Measurements from ENCODE around the gene OLFML2A.

Gene OLFML2A

GRCh38 chr9:124762633-124763032, 14.3 kb upstream of the OLFML2A start:
- no peaks in the 10 kb centered on the region for H3K9me3 ChIP-seq (ENCODE audit: control insufficient read depth, low read length)
- no peaks in the 10 kb centered on the region for H3K4me1 ChIP-seq (ENCODE audit: control insufficient read depth, insufficient read depth, low read length)
- H3K4me3 ChIP-seq (ENCODE audit: low read length) = no peak overlapping the region
- no peaks in the 10 kb centered on the region for H3K36me3 ChIP-seq (ENCODE audit: control insufficient read depth, insufficient read depth, low read length)
- H3K27me3 ChIP-seq (ENCODE audit: control insufficient read depth, insufficient read depth, low read length) = peaks cover 6% of the 10 kb centered on the region
- no peak overlapping the region for H3K9ac ChIP-seq (ENCODE audit: low read length)

- peaks cover 7% of the 10 kb centered on the region for H3K4me1 ChIP-seq (ENCODE audit: control insufficient read depth, insufficient read depth, low read length)
- peaks cover 22% of the 10 kb centered on the region for H3K27me3 ChIP-seq (ENCODE audit: control insufficient read depth, insufficient read depth, low read length)
- no peaks in the 10 kb centered on the region for H3K9me3 ChIP-seq (ENCODE audit: control insufficient read depth, low read length)
- no peak overlapping the region for H3K4me3 ChIP-seq (ENCODE audit: low read length)
- no peak overlapping the region for H3K9ac ChIP-seq (ENCODE audit: low read length)
- no peaks in the 10 kb centered on the region for H3K36me3 ChIP-seq (ENCODE audit: control insufficient read depth, insufficient read depth, low read length)
These were observed 12.0 kb upstream of the OLFML2A start for GRCh38 chr9:124764774-124765438.

DNA sequence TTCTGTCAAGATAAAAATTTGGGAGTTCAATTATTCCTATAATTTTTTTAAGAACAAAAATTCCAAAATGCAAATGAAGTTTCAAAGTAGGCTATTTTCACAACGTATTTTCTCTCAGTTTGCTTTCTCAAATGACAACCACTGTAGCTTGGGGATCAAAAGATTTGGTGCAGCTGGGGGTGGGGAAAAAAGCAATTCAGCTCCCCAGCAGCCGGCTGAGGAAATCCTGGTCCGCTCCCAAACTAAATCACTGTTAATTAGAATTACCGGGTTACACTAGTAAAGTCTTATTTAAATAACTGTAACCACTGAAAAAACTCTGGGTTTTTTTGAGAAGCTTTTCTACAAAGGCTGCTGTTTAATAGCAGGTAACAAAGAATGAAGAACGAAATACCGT, 11.5 kb upstream of the OLFML2A start:
- Histone ChIP-seq H3K9me3 (ENCODE audit: control insufficient read depth, low read length) (no peaks in the 10 kb centered on the region), H3K36me3 (ENCODE audit: control insufficient read depth, insufficient read depth, low read length) (no peaks in the 10 kb centered on the region), H3K4me3 (ENCODE audit: low read length) (no peak overlapping the region), H3K4me1 (ENCODE audit: control insufficient read depth, insufficient read depth, low read length) (peaks cover 7% of the 10 kb centered on the region), H3K27me3 (ENCODE audit: control insufficient read depth, insufficient read depth, low read length) (peaks cover 27% of the 10 kb centered on the region), H3K9ac (ENCODE audit: low read length) (no peak overlapping the region)

DNA sequence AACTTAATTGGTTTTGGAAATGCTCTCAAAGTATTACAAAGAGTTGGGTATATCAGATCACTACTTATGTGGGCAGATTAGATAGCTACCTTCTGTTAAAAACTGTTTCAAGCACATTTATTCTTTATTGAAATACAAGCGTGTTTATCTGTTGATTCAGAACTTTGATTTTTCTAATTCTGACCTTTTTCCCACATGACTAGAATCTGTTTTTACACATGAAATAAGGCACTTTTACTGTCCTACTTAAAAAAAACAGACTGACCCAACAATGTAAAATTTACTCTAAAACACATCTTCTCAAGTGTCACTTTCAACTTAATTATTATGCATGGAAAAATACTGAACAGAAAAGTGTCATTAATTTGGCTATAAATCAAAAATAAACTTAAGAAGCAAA, 10.6 kb upstream of the OLFML2A start:
- H3K27me3 ChIP-seq (ENCODE audit: control insufficient read depth, insufficient read depth, low read length) = peaks cover 27% of the 10 kb centered on the region
- H3K9me3 ChIP-seq (ENCODE audit: control insufficient read depth, low read length) = no peaks in the 10 kb centered on the region
- H3K4me1 ChIP-seq (ENCODE audit: control insufficient read depth, insufficient read depth, low read length) = peaks cover 7% of the 10 kb centered on the region
- no peak overlapping the region for H3K9ac ChIP-seq (ENCODE audit: low read length)
- no peaks in the 10 kb centered on the region for H3K36me3 ChIP-seq (ENCODE audit: control insufficient read depth, insufficient read depth, low read length)
- no peak overlapping the region for H3K4me3 ChIP-seq (ENCODE audit: low read length)

DNA sequence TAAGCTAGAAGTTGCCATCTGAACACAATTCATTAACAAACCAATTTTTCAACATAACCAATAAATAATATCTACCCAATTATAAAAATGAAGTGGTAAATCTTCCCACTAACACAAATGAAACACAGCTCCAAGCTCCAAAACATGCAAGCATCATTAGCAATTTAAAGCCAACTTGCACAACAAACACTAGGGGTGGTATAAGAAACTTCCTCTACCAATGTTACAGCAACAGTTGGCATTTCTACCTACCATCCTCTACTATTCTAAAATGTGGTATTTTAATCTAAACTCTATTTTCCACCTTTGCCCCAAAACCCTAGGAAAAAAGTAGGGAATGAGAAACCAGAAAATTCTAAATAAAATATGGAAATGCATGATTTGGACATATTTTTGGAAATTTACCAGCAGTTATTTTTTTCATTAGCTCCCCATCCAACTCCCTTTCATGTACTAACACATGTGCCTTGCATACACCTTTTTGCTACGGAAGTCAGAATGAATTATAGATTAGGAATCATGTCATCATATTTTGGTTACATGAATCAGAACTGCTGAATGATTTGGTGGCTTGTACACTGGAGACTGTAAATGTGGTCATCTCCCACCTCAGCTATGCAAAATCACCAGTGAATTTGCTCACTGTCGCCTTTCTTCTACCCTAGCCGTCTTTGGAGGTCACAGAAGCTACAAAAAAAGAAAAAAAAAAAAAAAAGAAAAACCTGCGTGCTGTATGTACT, 9.9 kb upstream of the OLFML2A start:
- peaks cover 27% of the 10 kb centered on the region for H3K27me3 ChIP-seq (ENCODE audit: control insufficient read depth, insufficient read depth, low read length)

GRCh38 chr9:124767821-124768220, 9.1 kb upstream of the OLFML2A start:
- no peaks in the 10 kb centered on the region for H3K36me3 ChIP-seq (ENCODE audit: control insufficient read depth, insufficient read depth, low read length)
- H3K27me3 ChIP-seq (ENCODE audit: control insufficient read depth, insufficient read depth, low read length) = peaks cover 27% of the 10 kb centered on the region
- H3K4me1 ChIP-seq (ENCODE audit: control insufficient read depth, insufficient read depth, low read length) = peaks cover 7% of the 10 kb centered on the region
- no peak overlapping the region for H3K9ac ChIP-seq (ENCODE audit: low read length)
- H3K9me3 ChIP-seq (ENCODE audit: control insufficient read depth, low read length) = no peaks in the 10 kb centered on the region
- H3K4me3 ChIP-seq (ENCODE audit: low read length) = no peak overlapping the region

More for the DNA sequence above, 9.9 kb upstream of the OLFML2A start:
- H3K4me1 ChIP-seq (ENCODE audit: control insufficient read depth, insufficient read depth, low read length) = peaks cover 7% of the 10 kb centered on the region
- H3K9me3 ChIP-seq (ENCODE audit: control insufficient read depth, low read length) = no peaks in the 10 kb centered on the region
- H3K4me3 ChIP-seq (ENCODE audit: low read length) = no peak overlapping the region
- H3K9ac ChIP-seq (ENCODE audit: low read length) = no peak overlapping the region
- H3K36me3 ChIP-seq (ENCODE audit: control insufficient read depth, insufficient read depth, low read length) = no peaks in the 10 kb centered on the region

DNA sequence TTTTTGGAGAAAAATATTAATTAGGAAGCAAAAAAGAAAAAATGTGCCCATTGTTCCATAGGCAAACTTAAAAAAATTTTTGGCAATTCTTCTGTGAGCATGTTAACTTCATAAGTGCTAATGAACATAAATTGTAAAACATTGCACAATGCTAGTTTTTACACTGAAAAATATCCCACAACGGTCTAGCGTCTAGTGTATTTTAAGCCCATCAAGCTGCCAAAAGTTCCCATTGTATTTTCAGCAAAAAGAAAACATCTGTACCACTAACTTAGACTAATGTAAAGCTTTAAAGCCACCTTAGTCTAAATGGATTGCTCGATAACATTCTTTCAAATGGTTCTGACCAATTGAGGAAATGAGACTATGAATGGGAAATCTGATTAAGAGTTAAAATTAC, 8.6 kb upstream of the OLFML2A start:
- H3K4me1 ChIP-seq (ENCODE audit: control insufficient read depth, insufficient read depth, low read length) = peaks cover 7% of the 10 kb centered on the region
- no peak overlapping the region for H3K4me3 ChIP-seq (ENCODE audit: low read length)
- no peak overlapping the region for H3K9ac ChIP-seq (ENCODE audit: low read length)
- peaks cover 27% of the 10 kb centered on the region for H3K27me3 ChIP-seq (ENCODE audit: control insufficient read depth, insufficient read depth, low read length)
- no peaks in the 10 kb centered on the region for H3K36me3 ChIP-seq (ENCODE audit: control insufficient read depth, insufficient read depth, low read length)
- H3K9me3 ChIP-seq (ENCODE audit: control insufficient read depth, low read length) = no peaks in the 10 kb centered on the region

GRCh38 chr9:124768750-124769548, 8.0 kb upstream of the OLFML2A start:
- Histone ChIP-seq H3K4me3 (ENCODE audit: low read length) (peak overlapping the region; percentile 9), H3K9me3 (ENCODE audit: control insufficient read depth, low read length) (no peaks in the 10 kb centered on the region), H3K36me3 (ENCODE audit: control insufficient read depth, insufficient read depth, low read length) (no peaks in the 10 kb centered on the region), H3K9ac (ENCODE audit: low read length) (no peak overlapping the region), H3K27me3 (ENCODE audit: control insufficient read depth, insufficient read depth, low read length) (peaks cover 27% of the 10 kb centered on the region), H3K4me1 (ENCODE audit: control insufficient read depth, insufficient read depth, low read length) (peaks cover 7% of the 10 kb centered on the region)

DNA sequence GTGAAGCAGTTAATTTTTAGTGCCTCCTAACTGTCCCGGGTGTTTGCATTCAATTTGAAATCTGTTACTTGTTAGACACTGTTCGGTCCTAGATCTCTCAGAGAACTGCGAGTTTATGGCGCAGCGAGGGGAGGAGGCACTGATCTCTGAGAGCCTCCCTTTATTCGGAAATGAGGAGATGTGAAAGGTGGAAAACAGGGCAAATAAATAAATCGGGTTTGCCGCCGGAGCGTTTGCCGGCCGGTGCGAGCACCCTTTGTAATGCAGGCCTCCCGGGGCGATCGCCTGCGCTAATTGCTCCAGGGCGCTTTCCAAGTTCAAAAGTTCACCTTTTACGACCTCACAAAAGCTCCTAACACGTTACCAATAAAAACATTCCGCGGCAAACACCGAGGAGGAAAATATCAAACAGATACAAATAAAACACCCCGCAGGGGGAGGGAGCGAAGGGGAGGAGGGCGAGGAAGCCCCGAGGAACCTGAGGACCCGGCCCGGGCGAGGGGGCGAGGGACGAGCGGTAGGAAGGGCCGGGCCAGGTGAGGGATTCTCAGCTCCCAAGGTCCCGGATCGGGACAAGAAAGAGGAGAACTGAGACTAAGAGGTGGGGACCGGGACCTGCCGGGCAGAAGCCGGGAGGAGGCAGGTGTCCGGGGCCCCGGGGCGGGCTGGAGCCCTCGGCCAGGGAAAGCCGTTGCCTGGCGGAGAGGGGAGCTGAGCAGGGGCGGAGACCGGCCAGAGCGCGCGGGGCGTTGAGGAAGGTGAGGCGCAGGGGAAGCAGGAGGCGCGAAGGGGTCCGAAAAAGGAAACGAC, 7.2 kb upstream of the OLFML2A start:
- Histone ChIP-seq H3K9me3 (ENCODE audit: control insufficient read depth, low read length) (no peaks in the 10 kb centered on the region), H3K36me3 (ENCODE audit: control insufficient read depth, insufficient read depth, low read length) (no peaks in the 10 kb centered on the region), H3K4me3 (ENCODE audit: low read length) (peak overlapping the region; percentile 15), H3K4me1 (ENCODE audit: control insufficient read depth, insufficient read depth, low read length) (peaks cover 7% of the 10 kb centered on the region), H3K27me3 (ENCODE audit: control insufficient read depth, insufficient read depth, low read length) (peaks cover 27% of the 10 kb centered on the region), H3K9ac (ENCODE audit: low read length) (peak overlapping the region; percentile 38)

GRCh38 chr9:124770359-124771020, 6.4 kb upstream of the OLFML2A start:
- Histone ChIP-seq H3K9ac (ENCODE audit: low read length) (peak overlapping the region; percentile 62), H3K4me1 (ENCODE audit: control insufficient read depth, insufficient read depth, low read length) (peaks cover 7% of the 10 kb centered on the region), H3K27me3 (ENCODE audit: control insufficient read depth, insufficient read depth, low read length) (peaks cover 28% of the 10 kb centered on the region)

More at GRCh38 chr9:124770359-124771020, 6.4 kb upstream of the OLFML2A start:
- no peaks in the 10 kb centered on the region for H3K36me3 ChIP-seq (ENCODE audit: control insufficient read depth, insufficient read depth, low read length)
- peak overlapping the region; percentile 86 for H3K4me3 ChIP-seq (ENCODE audit: low read length)
- H3K9me3 ChIP-seq (ENCODE audit: control insufficient read depth, low read length) = no peaks in the 10 kb centered on the region

All from mucosa of stomach (tissue), 1 donor.